Stimulated activated CD8-positive, alpha-beta memory T cell treated with anti-CD3 and anti-CD28 coated beads, Interleukin-15, amount 100 ng/mL, for 4 hours (primary cell): Measurements from ENCODE around the gene GNE.
A peak's percentile ranks its signal among the peaks of the same experiment; 100 is the strongest.
"Not testable (repeated sequence)": the region's sequence is repeated elsewhere in the genome, so short reads cannot be mapped to it uniquely, and the experiment has no call there.

Source experiments
- DNase-seq, 2 donors: peaks; one replicate each; pipeline ENCODE4 v3.0.0-alpha.2; 2020; ENCODE audit warnings: low read depth in 2 of 2

GNE gene

GRCh38 chr9:36258208-36258995 lies at the start of gene GNE:
TSS of gene GNE (minus strand) at chr9:36258448. CDS start at chr9:36249355, 9,093 bp downstream.
- DNase-seq, result peak; percentile 96 to 97

DNA sequence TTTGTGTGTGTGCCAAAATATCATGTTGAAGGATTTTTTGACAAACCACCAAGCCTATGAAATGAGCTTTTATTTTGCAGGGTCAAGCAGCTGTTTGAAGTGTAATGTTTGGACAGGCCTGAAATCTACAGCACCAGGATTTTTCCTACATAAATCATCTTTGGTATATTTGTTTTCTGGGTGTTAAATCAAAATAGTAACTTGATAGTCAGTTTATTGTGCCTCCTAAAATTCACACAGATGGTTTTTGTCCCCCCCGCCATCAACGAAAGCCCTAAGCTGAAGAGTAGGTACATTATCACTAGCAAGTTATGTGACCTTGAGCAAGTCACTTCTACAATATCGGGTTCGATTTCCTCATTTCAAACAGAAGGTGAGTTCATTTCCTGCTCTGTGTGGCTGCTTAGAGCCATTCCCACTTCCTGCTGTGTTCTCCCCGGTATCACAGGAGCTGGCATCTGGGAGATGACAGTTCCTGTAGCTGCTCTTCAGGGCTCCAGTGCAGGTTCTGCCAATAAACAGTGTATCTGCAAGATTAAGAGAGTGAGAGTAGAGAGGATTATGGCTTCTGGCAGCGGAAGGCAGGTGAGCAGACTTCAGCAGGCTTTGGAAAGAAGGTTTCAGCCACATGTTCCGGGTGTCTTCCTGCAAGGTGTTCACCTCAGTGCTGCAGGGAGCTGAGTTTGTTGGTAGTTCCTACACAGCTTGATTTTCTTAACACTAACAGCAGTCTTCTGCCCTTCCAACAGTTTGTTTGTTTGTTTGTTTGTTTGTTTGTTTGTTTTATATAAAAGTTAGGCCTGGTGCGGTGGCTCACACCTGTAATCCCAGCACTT lies 48.4 kb upstream of the GNE start:
- no peak for DNase-seq

DNA sequence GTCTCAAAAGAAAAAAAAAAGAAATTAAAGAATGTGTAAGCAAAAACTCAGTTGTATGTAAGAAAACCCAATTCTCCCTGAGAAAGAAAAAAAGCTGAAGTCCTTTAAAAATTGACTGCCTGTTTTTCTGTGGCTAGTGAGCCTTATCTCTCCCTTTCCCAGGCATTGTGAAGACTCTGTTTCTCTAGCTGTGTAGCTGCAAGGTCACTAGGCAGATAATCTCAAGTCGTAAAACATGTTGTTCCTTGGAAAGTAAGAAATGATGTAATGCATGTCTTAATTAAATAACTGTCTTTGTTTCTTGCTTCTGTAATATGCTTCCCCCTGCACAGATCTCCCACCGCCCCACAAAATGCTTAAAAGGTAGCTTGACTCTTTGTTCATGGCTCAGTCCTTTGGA lies 46.1 kb upstream of the GNE start:
- not testable (repeated sequence) for DNase-seq

DNA sequence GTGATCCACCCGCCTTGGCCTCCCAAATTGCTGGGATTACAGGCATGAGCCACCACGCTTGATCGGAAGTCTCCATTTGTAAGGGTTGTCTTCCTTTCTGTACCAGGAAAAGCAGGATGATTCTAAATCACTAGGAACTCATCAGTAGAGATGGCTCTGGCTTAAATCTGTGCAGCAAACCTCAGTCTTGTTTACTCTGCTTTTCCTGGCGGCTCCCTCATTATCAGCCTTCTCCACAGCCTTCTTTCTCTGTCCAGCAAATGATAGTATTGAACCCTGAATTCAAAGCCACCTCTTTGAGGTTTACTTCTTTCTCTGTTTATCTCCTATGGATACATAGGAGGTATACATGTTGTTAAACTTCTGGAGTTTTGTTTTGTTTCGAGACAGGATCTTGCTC lies 43.0 kb upstream of the GNE start:
- DNase-seq, result no peak

- no peak for DNase-seq
These were observed 40.3 kb upstream of the GNE start for GRCh38 chr9:36298566-36298965.

DNA sequence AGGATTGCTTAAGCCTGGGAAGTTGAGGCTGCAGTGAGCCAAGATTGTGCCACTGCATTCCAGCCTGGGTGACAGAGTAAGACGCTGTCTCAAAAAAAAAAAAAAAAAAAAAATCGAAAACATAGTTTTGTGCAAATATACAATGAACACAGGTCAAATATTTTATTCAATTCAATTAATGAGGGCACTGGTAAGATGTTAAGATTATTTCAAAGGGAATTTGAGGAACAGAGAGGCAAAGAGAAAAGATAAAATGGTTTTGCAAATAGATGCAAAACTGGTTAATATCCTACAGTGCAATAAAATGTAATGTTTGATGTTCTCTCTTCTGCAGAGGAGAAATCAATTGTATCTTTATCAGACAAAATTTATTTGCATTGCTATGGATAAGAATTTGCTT lies 39.5 kb upstream of the GNE start:
- DNase-seq, result no peak

DNA sequence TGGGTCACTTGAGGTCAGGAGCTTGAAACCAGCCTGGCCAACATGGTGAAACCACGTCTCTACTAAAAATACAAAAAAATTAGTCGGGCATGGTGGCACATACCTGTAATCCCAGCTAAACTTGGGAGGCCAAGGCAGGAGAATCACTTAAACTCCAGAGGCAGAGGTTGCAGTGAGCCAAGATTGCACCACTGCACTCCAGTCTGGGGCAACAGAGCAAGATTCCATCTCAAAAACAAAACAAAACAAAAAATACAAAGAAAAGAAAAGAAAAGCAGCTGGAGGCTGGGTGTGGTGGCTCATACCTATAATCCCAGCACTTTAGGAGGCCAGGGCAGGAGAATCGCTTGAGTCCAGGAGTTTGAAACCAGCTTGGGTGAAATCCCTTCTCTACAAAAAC lies 36.7 kb upstream of the GNE start:
- not testable (repeated sequence) for DNase-seq

DNA sequence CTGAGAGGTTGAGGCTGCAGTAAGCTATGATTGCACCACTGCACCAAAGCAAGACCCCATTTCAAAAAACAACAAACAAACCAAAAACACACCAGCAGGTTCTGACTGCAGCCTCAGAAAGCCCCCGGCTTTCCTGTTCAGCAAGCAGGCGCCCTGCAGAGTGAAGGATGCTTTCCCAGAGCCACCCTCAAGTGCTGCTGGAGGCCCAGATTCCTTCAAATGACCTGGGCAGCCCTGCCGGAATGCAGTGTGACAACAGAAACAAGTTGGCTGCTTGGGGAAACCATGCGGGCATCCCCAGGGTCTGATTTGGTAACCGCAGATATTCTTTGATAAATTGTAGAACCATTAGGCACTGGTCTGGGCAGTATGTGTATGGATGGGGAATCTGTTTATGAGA lies 35.7 kb upstream of the GNE start:
- DNase-seq, result no peak

DNA sequence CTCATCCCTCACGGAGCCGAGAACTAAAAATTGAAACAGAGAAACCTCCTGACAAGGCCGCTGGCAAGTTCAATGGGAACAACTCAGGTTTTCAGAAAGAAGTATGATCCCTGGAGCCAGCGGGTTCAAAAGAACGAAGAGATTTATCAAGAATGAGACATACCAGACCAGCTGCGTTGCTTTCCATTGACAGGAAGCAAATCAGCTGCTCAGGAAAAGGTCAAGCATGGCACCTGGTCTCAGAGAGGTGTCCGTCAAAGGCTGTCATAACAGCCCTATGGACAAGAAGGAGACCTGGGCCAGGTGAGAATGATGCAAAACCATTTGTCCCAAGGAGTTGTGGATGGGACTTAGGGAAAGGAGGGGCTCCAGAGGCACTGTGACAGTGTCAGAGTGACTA lies 34.9 kb upstream of the GNE start:
- DNase-seq, result no peak

- DNase-seq, result no peak
These were observed 34.4 kb upstream of the GNE start for GRCh38 chr9:36292641-36293040.

DNA sequence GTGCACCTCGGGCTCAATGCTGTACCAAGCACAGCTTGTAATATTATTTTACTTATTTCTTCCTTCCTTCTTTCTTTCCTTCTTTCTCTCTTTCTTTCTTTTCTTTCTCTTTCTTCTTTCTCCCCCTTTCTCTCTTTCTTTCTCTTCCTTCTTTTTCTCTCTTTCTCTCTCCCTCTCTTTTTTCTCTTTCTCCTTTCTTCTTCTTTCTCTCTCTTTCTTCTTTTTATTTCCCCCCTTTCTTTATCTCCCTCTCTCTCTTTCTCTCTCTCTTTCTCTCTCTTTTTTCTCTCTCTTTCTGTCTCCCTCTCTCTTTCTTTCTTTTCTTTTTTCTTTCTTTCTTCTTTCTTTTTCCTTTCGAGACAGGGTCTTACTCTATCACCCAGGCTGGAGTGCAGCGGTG lies 32.7 kb upstream of the GNE start:
- DNase-seq, result no peak

DNA sequence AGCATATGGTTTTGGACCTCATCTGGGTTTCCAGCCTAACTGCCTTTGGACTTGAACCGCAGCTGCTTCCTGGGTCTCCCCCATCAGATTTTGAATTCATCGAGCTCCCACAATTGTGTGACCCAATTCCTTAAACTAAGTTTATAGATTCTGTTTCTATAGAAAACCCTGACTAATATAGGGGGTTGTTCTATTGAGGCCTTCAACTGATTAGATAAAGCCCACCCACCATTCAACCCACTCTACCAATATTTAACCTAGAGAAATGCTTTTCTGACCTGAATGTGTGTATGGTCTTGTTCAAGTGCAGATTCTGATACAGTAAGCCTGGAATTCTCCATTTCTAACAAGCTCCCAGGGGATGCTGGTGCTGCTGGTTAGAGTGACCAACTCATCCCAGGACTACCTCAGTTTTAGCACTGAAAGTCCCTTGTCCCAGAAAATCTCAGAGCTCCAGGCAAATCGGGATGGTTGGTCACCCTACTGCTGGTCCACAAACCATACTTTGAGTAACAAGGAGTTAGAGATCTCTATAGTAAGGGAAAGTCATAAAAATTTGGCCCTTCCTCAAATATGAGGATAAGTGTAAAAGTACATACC lies 31.7 kb upstream of the GNE start:
- DNase-seq, result no peak

- no peak for DNase-seq
These were observed 29.8 kb upstream of the GNE start for GRCh38 chr9:36288070-36288469.

DNA sequence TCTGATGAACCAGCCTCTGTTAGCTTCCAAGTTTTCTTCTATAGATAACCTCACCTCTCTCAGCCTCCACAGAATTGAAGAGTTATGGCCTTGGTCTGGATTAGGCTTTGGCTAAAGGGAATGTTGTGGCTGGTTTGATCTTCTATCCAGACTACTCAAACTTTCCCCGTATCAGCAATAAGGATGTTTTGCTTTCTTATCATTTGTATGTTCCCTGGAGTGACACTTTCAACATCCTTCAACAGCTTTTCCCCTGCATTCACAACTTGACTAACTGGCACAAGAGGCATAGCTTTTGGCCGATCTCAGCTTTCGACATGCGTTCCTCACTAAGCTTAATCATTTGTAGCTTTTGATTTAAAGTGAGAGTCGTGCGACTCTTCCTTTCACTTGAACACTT lies 28.1 kb upstream of the GNE start:
- no peak for DNase-seq

DNA sequence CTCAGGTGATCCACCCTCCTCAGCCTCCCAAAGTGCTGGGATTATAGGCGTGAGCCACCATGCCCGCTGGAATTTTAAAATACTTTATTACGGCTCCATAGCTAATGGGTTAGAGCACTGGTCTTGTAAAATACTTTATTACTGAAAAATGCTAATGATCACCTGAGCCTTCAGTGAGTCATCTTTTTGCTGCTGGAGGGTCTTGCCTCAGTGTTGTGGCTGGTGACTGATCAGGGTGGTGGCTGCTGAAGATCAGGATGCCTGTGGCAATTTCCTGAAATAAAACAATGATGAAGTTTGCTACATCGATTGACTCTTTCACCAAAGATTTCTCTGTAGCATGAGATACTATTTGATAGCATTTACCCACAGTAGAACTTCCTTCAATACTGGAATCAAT lies 26.0 kb upstream of the GNE start:
- DNase-seq, result no peak

- no peak for DNase-seq
These were observed 24.0 kb upstream of the GNE start for GRCh38 chr9:36282275-36282674.

DNA sequence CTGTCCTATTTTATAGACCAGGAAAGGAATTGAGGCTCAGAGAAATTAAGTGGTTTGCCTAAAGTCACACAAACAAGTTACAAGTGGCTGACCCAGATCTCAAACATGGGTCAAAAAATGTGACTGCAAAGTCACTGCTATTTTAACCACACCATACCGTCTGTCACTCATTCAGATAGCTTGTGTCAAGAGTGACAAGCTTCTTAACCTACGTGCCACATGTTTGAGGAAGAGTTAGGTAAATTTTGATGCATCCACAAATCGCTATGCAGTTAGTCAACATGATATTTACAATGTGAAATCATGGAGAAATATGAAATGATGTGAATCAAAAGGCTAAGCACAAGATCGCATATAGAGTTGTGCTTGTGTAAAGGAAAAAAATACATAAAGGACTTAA lies 22.7 kb upstream of the GNE start:
- no peak for DNase-seq

DNA sequence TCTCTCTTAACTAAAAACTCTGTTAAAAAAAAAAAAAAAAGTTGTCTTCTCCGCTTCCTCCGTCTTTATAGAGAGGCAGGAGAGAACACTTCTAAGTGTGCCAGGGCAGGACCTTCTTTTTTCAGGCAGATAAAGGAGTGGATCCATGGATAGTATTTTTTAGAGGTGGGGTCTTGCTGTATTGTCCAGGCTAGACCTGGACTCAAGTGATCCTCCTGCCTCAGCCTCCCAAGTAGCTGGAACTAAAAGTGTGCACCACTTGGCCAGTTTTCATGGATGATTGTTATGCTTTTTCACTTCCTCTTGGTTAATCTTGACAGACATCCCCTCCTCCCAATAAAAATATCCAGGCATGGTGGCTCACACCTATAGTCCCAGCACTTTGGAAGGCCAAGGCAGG lies 20.0 kb upstream of the GNE start:
- no peak for DNase-seq

- DNase-seq, result no peak
These were observed 18.5 kb upstream of the GNE start for GRCh38 chr9:36276781-36277181.

DNA sequence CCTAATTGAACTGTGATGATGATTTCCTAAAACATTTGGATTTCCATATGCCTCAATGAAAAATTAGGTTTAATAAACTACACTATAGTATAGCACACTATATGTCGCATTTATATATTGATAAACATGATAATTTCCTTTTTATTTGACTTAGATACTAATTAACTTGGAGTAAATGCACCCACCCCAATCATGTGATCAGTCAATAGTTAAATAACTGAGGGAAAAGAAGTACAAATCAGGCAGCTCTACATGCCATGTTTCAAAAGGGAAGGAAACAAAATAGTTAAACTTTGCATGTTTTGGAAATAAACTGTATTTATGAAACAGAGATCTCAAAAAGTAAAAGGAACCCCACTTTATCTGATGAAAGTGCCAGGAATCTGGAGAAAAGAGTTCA lies 18.0 kb upstream of the GNE start:
- DNase-seq, result no peak

- DNase-seq, result no peak
These were observed 16.8 kb upstream of the GNE start for GRCh38 chr9:36275060-36275459.

DNA sequence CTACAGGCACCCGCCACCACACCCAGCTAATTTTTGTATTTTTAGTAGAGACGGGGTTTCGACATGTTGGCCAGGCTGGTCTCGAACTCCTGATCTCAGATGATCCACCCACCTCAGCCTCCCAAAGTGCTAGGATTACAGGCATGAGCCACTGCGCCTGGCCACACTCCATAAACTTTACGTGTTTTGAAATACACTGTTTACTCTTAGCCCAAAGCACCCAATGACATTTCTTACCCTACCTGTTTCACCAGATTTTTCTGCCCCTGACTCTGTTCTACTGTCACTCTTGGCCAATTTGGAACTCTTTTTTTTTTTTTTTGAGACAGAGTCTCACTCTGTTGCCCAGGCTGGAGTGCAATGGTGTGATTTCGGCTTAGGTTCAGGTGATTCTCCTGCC lies 15.1 kb upstream of the GNE start:
- DNase-seq, result not testable (repeated sequence)

GRCh38 chr9:36268007-36268427 lies 9.8 kb upstream of the GNE start:
- DNase-seq, result no peak
